ENCODE results near the gene FAHD1. TPM values are rescaled to one million over a fixed set of nuclear protein-coding genes. Genes with fewer than 3 reads are reported as not detected.

Gene FAHD1
- total RNA-seq, 4 donors from 2014 or later = 46.2 to 89.0 (median 62.3) TPM

DNA sequence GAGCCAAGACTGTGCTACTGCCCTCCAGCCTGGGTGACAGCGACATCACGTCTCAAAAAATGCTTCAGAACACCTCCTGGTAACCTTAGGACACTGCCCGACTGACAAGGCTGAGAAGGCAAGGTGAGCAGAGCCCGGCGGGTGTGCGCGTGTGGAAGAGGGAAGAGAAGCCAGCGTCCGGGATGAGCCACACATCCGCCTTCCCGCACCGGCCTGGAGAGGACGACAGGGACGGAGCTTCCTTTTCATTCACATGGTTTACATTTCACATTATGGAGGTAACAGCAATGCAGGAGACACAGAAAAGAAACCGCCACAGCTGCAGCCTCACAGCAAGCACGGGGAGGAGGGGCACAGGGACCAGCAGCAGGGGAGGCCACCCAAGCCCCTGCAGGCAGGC, 16.9 kb upstream of the FAHD1 start:
- DNase-seq (ENCODE audit: low spot score in 2 of 2) = no peak
- intact Hi-C loops (cut with DNase I; ENCODE audit: low total_unique reads) = no loop called here
- 94 to 96% methylated on average over 16 of the region's 16 CpGs for WGBS, 2 donors
- H3K4me3 ChIP-seq (ENCODE audit: low read depth, poor library complexity, severe bottlenecking) = no peak overlapping the region
- TF ChIP-seq, protein P1, sequence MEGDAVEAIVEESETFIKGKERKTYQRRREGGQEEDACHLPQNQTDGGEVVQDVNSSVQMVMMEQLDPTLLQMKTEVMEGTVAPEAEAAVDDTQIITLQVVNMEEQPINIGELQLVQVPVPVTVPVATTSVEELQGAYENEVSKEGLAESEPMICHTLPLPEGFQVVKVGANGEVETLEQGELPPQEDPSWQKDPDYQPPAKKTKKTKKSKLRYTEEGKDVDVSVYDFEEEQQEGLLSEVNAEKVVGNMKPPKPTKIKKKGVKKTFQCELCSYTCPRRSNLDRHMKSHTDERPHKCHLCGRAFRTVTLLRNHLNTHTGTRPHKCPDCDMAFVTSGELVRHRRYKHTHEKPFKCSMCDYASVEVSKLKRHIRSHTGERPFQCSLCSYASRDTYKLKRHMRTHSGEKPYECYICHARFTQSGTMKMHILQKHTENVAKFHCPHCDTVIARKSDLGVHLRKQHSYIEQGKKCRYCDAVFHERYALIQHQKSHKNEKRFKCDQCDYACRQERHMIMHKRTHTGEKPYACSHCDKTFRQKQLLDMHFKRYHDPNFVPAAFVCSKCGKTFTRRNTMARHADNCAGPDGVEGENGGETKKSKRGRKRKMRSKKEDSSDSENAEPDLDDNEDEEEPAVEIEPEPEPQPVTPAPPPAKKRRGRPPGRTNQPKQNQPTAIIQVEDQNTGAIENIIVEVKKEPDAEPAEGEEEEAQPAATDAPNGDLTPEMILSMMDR (IDR thresholded peaks at IDR 0.05) = no peak
- no peak for TF ChIP-seq POLR2A (IDR thresholded peaks at IDR 0.05)

DNA sequence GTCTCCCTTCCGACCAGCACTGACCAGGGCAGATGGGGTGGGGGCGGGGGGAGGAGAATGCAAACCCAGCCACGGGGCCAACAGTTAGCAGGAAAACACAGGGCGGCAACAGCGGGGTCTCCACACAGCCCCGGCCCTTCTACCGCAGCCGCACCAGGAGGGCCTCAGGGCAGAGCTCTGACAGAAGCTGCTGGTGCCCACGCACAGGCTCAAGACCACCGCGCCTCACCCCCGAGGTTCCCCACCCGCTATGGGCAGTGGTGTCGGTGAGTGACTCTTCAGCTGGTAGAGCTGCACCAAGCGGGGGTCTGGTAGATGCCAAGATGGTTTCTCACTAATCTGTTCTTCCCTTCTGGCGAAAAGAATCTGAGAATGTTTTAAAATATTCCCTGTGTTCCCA, 16.5 kb upstream of the FAHD1 start:
- WGBS, 2 donors = 96% methylated on average over 12 to 16 of the region's 16 CpGs
- intact Hi-C loops (cut with DNase I; ENCODE audit: low total_unique reads) = no loop called here
- H3K4me3 ChIP-seq (ENCODE audit: low read depth, poor library complexity, severe bottlenecking) = no peak overlapping the region
- TF ChIP-seq, protein P1 (IDR thresholded peaks at IDR 0.05) = no peak
- no peak for DNase-seq (ENCODE audit: low spot score in 2 of 2)

DNA sequence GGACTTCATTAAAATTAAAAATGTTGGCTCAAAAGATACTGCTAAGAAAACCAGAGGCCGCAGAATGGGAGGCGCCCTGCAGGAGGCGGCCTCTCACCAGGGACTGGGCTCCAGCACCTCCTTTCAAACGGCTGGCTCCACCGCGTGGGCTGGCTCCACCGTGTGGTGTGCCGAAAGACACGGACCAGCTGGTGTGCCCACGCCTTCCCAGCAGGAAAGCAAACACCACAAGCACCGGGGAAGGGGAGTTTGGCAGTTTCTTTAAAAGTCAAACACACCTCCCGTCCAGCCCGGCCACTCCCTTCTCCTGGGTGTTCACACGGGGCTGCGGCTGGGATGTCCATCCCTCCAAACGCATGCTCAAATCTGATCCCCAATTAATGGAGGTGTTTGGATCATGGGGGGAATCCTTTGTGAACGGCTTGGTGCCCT, 14.3 kb upstream of the FAHD1 start:
- TF ChIP-seq, protein P1 (IDR thresholded peaks at IDR 0.05) = no peak
- TF ChIP-seq POLR2A (IDR thresholded peaks at IDR 0.05) = no peak
- DNase-seq (ENCODE audit: low spot score in 2 of 2) = no peak
- H3K4me3 ChIP-seq (ENCODE audit: low read depth, poor library complexity, severe bottlenecking) = no peak overlapping the region
- WGBS, 2 donors = 16 to 24% methylated on average over 17 of the region's 17 CpGs
- intact Hi-C loops (cut with DNase I; ENCODE audit: low total_unique reads) = no loop called here

DNA sequence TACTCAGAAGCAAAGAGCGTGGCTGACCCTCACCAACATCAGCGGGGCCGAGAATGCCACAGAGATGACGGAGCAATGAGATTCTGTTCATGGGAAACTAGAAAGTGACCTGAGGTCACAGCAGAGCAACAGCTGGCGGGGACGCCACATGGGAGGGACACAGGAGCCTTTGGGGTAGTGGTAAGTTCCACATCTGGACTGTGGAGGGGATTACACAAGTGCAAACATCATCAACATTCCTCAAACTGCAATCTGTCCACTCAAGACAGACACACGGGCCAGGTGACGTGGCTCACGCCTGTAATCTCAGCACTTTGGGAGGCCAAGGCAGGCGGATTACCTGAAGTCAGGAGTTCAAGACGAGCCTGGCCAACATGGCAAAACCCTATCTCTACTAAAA, 11.5 kb upstream of the FAHD1 start:
- no peak for DNase-seq (ENCODE audit: low spot score in 2 of 2)
- TF ChIP-seq, protein P1 (IDR thresholded peaks at IDR 0.05) = no peak
- TF ChIP-seq POLR2A (IDR thresholded peaks at IDR 0.05) = no peak
- intact Hi-C loops (cut with DNase I; ENCODE audit: low total_unique reads) = no loop called here
- H3K4me3 ChIP-seq (ENCODE audit: low read depth, poor library complexity, severe bottlenecking) = no peak overlapping the region
- WGBS, 2 donors = 92 to 93% methylated on average over 11 of the region's 11 CpGs

DNA sequence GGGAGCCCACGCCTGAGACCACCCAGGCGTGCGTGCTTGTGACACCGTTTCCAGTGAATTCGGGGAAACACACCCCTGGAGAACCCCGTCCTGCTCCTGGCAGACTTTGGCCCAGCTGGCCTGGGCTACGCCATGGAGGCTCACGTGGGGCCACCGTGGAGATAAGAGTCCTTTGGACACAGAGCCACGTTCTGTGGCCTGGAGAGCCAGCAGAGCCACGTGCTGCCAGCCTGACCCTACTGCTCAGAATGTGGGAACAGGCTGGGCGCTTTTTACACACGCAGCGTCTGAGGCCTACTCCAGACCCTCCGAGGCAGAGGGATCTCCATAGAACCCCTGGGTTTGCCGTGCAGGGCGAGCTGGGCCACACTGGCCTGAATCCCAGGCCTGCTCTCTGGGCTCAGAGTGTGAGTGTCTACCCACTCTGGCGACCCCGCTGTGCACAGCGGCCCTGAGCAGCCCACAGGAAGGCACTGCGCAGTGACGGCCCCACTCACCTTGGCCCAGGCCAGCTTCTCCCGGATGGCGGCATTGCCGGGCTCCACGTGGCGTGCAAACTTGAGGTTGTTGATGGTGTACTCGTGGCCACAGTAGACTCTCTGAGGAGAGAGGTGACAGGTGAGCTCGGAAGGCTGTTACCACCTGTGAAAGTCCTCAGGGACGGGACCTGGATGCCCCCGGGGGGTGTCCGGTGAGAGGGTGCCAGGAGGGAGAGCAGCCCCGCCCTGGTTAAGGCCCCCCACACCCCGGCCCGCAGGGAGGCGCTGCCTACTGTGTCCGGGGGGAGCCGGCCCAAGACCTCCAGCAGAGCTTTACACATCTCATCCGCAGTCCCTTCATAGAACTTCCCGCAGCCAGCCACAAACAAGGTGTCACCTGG, 10.4 kb upstream of the FAHD1 start:
- TF ChIP-seq POLR2A (IDR thresholded peaks at IDR 0.05) = no peak
- TF ChIP-seq, protein P1 (IDR thresholded peaks at IDR 0.05) = no peak
- DNase-seq (ENCODE audit: low spot score in 2 of 2) = no peak
- WGBS, 2 donors = 94% methylated on average over 29 to 38 of the region's 40 CpGs
- H3K4me3 ChIP-seq (ENCODE audit: low read depth, poor library complexity, severe bottlenecking) = no peak overlapping the region
- intact Hi-C loops (cut with DNase I; ENCODE audit: low total_unique reads) = no loop called here

DNA sequence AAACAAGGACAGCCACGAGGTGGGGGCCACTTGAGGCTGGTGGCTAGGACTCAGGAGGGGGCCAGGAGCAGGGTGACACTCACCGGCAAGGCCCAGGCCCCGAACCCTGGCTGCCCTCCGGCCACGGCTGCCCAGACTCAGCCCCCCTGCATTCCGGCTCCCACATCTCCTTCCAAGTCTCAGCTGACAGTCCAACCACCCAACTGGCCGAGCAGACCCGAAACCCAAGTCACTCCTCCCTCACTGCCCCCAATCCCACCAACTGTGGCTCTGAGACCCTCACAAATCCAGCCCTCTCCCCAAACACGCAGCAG, 9.8 kb upstream of the FAHD1 start:
- no peak for DNase-seq (ENCODE audit: low spot score in 2 of 2)
- intact Hi-C loops (cut with DNase I; ENCODE audit: low total_unique reads) = no loop called here
- no peak overlapping the region for H3K4me3 ChIP-seq (ENCODE audit: low read depth, poor library complexity, severe bottlenecking)
- TF ChIP-seq, protein P1 (IDR thresholded peaks at IDR 0.05) = no peak
- no peak for TF ChIP-seq POLR2A (IDR thresholded peaks at IDR 0.05)
- 92 to 95% methylated on average over 9 of the region's 9 CpGs for WGBS, 2 donors
